Lower leg skin (tissue), 3 donors: ENCODE measurements around the gene HK3.

Experiments used
- POLR2A ChIP-seq, 2 donors: fragments of 450-650 bp; IDR thresholded peaks; one replicate each; pipeline ENCODE4 v1.6.1; 2016 to 2017; ENCODE audit warnings: antibody characterized with exemption in 2 of 2, mild to moderate bottlenecking in 1 of 2, moderate library complexity in 1 of 2
- TF ChIP-seq, protein P1 (sequence below), 3 donors: fragments of 450-650 bp; IDR thresholded peaks; one replicate each; pipeline ENCODE4 v1.5.1; 2016; ENCODE audit warnings: antibody characterized with exemption in 3 of 3, mild to moderate bottlenecking in 3 of 3, moderate library complexity in 2 of 3

DNA sequence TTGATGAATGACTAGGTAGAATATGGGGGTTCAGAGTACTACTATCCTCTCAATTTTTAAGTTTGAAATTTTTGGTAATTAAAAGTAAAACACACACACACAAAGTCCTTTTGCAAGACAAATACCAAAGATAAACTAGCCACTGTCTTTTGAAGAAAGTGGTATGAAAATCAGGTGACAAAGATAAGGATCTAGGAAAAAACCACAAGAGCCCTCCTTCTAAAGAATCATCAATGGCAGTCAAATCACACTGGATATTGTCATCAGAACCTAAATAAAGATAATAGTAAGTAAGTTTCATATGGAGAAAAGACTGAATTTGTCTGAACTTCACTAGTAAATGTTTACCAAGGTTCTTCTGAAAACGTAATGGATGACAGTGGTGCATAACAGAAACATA, 30.5 kb upstream of the HK3 start:
- TF ChIP-seq, protein P1, sequence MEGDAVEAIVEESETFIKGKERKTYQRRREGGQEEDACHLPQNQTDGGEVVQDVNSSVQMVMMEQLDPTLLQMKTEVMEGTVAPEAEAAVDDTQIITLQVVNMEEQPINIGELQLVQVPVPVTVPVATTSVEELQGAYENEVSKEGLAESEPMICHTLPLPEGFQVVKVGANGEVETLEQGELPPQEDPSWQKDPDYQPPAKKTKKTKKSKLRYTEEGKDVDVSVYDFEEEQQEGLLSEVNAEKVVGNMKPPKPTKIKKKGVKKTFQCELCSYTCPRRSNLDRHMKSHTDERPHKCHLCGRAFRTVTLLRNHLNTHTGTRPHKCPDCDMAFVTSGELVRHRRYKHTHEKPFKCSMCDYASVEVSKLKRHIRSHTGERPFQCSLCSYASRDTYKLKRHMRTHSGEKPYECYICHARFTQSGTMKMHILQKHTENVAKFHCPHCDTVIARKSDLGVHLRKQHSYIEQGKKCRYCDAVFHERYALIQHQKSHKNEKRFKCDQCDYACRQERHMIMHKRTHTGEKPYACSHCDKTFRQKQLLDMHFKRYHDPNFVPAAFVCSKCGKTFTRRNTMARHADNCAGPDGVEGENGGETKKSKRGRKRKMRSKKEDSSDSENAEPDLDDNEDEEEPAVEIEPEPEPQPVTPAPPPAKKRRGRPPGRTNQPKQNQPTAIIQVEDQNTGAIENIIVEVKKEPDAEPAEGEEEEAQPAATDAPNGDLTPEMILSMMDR (IDR thresholded peaks at IDR 0.05) = no peak
- TF ChIP-seq POLR2A (IDR thresholded peaks at IDR 0.05) = no peak
